Kidney epithelial cell (primary cell): ENCODE measurements around the gene CCDC102A. TPM values are rescaled to one million over a fixed set of nuclear protein-coding genes. Genes with fewer than 3 reads are reported as not detected.

Source experiments
- DNase-seq: peaks from one replicate; pipeline ENCODE4 v3.0.0-alpha.2; 2010; ENCODE audit warnings: low read depth
- H3K27me3 ChIP-seq: 2 replicates; pipeline ENCODE4 v1.6.0; 2011; ENCODE audit warnings: low read length; ENCODE audit not compliant: control insufficient read depth, insufficient read depth
- H3K36me3 ChIP-seq: 2 replicates; pipeline ENCODE4 v1.5.1; 2011; ENCODE audit warnings: low read length; ENCODE audit not compliant: control insufficient read depth, insufficient read depth
- H3K4me3 ChIP-seq: 2 replicates; pipeline ENCODE4 v1.5.1; 2011; ENCODE audit warnings: low read depth, mild to moderate bottlenecking, control low read depth, low read length
- CTCF ChIP-seq: IDR thresholded peaks from 2 replicates; pipeline ENCODE4 v1.5.1; 2011; ENCODE audit warnings: mild to moderate bottlenecking, moderate library complexity, low read length, control low read depth, inconsistent platforms; ENCODE audit not compliant: insufficient read depth, poor library complexity, severe bottlenecking
- total RNA-seq: library from RNA; depleted of rRNA; stranded (reverse); fragments of >200 nt; gene quantifications from 2 replicates; pipeline ENCODE4 v1.2.3, GENCODE V29; 2015

CCDC102A gene
- total RNA-seq, 1 donor from 2014 or later, result 11.4 TPM

GRCh38 chr16:57529391-57530103, 6.8 kb downstream of the CCDC102A start:
- no peak for TF ChIP-seq CTCF
- no peak for DNase-seq

GRCh38 chr16:57528499-57529390, 7.6 kb downstream of the CCDC102A start:
- H3K36me3 ChIP-seq, result no peaks in the 10 kb centered on the region
- no peak for DNase-seq
- TF ChIP-seq CTCF, result no peak
- H3K27me3 ChIP-seq, result peaks cover 3% of the 10 kb centered on the region
- no peak overlapping the region for H3K4me3 ChIP-seq

More at GRCh38 chr16:57529391-57530103, 6.8 kb downstream of the CCDC102A start:
- Histone ChIP-seq H3K4me3 (no peak overlapping the region), H3K27me3 (peaks cover 3% of the 10 kb centered on the region), H3K36me3 (no peaks in the 10 kb centered on the region)

- DNase-seq, result no peak
- Histone ChIP-seq H3K27me3 (peaks cover 3% of the 10 kb centered on the region), H3K36me3 (no peaks in the 10 kb centered on the region), H3K4me3 (no peak overlapping the region)
- no peak for TF ChIP-seq CTCF
Measured at GRCh38 chr16:57527610-57528360, 8.6 kb downstream of the CCDC102A start.

GRCh38 chr16:57527027-57527426, 9.3 kb downstream of the CCDC102A start:
- Histone ChIP-seq H3K36me3 (no peaks in the 10 kb centered on the region), H3K27me3 (peaks cover 3% of the 10 kb centered on the region), H3K4me3 (no peak overlapping the region)
- TF ChIP-seq CTCF, result no peak
- no peak for DNase-seq

GRCh38 chr16:57526498-57526897, 9.9 kb downstream of the CCDC102A start:
- TF ChIP-seq CTCF, result no peak
- no peak for DNase-seq
- H3K27me3 ChIP-seq, result peaks cover 3% of the 10 kb centered on the region

More at GRCh38 chr16:57526498-57526897, 9.9 kb downstream of the CCDC102A start:
- H3K36me3 ChIP-seq, result no peaks in the 10 kb centered on the region
- H3K4me3 ChIP-seq, result no peak overlapping the region
